WTC11 (cell line): ENCODE measurements around the gene CXCL3. TPM values are rescaled to one million over a fixed set of nuclear protein-coding genes. Genes with fewer than 3 reads are reported as not detected.

Experiments used
- ATAC-seq: fragments of 200-7000 bp; cut with Tn5 transposase; 2 replicates; pipeline ENCODE4 v1.10.0; 2021; ENCODE audit warnings: mild to moderate bottlenecking, moderate library complexity
- CTCF ChIA-PET: fragments of 300-600 bp; sonication (Branson Sonifier 250); formaldehyde crosslinking; loops from one replicate; lab custom pipeline; 2021; ENCODE audit warnings: antibody characterized with exemption; lab: Charles Lee
- POLR2A ChIA-PET: fragments of 350-600 bp; sonication (Branson Sonifier 250); formaldehyde crosslinking; loops from one replicate; lab custom pipeline; 2021; ENCODE audit warnings: antibody characterized with exemption; lab: Charles Lee
- DNase-seq: peaks from one replicate; pipeline ENCODE4 v3.0.0; 2021; ENCODE audit warnings: low spot score
- H3K27ac Mint-ChIP-seq: 2 replicates; pipeline ENCODE4 v1.8.0; 2021; ENCODE audit warnings: mixed read lengths
- H3K27me3 Mint-ChIP-seq: 2 replicates; pipeline ENCODE4 v1.8.0; 2021; ENCODE audit warnings: low read depth, mild to moderate bottlenecking, moderate library complexity, mixed read lengths
- H3K36me3 Mint-ChIP-seq: 2 replicates; pipeline ENCODE4 v1.8.0; 2021; ENCODE audit warnings: mixed read lengths
- H3K4me1 Mint-ChIP-seq: 2 replicates; pipeline ENCODE4 v1.8.0; 2022; ENCODE audit warnings: mixed read lengths
- H3K4me3 Mint-ChIP-seq: 2 replicates; pipeline ENCODE4 v1.8.0; 2021; ENCODE audit warnings: mild to moderate bottlenecking, moderate library complexity, mixed read lengths
- H3K9me3 Mint-ChIP-seq: 2 replicates; pipeline ENCODE4 v1.8.0; 2021; ENCODE audit warnings: mixed read lengths
- AFF4 ChIP-seq: sonication (generic); formaldehyde crosslinking; IDR thresholded peaks from 2 replicates; pipeline ENCODE4 v1.8.1; 2023; ENCODE audit warnings: mild to moderate bottlenecking, missing genetic modification reagents, borderline replicate concordance
- ARID4B ChIP-seq: sonication (generic); formaldehyde crosslinking; IDR thresholded peaks from 2 replicates; pipeline ENCODE4 v1.8.0; 2023; ENCODE audit warnings: missing genetic modification reagents, mild to moderate bottlenecking, borderline replicate concordance
- ATF3 ChIP-seq: sonication (generic); formaldehyde crosslinking; conservative IDR thresholded peaks from 2 replicates; pipeline ENCODE4 v1.8.1; 2022; ENCODE audit warnings: mild to moderate bottlenecking, missing genetic modification reagents
- E2F5 ChIP-seq: sonication (generic); formaldehyde crosslinking; IDR thresholded peaks from 2 replicates; pipeline ENCODE4 v1.8.1; 2022; ENCODE audit warnings: mild to moderate bottlenecking, moderate library complexity, missing genetic modification reagents
- ESRRA ChIP-seq: sonication (generic); formaldehyde crosslinking; IDR thresholded peaks from 2 replicates; pipeline ENCODE4 v1.8.1; 2022; ENCODE audit warnings: mild to moderate bottlenecking, missing genetic modification reagents, borderline replicate concordance
- KAT7 ChIP-seq: sonication (generic); formaldehyde crosslinking; IDR thresholded peaks from 2 replicates; pipeline ENCODE4 v1.8.1; 2023; ENCODE audit warnings: missing genetic modification reagents, mild to moderate bottlenecking, borderline replicate concordance
- NR1H2 ChIP-seq: sonication (generic); formaldehyde crosslinking; IDR thresholded peaks from 2 replicates; pipeline ENCODE4 v1.9.0; 2021; ENCODE audit warnings: mild to moderate bottlenecking, moderate library complexity, missing genetic modification reagents
- STAT6 ChIP-seq: sonication (generic); formaldehyde crosslinking; conservative IDR thresholded peaks from 2 replicates; pipeline ENCODE4 v1.8.1; 2023; ENCODE audit warnings: mild to moderate bottlenecking, low read depth, missing genetic modification reagents, moderate library complexity
- USF2 ChIP-seq: sonication (generic); formaldehyde crosslinking; IDR thresholded peaks from 2 replicates; pipeline ENCODE4 v1.8.1; 2023; ENCODE audit warnings: mild to moderate bottlenecking, missing genetic modification reagents, moderate library complexity
- ZMAT4 ChIP-seq: fragments of 250-450 bp; sonication (Bioruptor Pico); IDR thresholded peaks from 2 replicates; pipeline ENCODE4 v1.9.0; 2021; ENCODE audit warnings: mild to moderate bottlenecking
- ZNF232 ChIP-seq: sonication (generic); formaldehyde crosslinking; IDR thresholded peaks from 2 replicates; pipeline ENCODE4 v1.8.0; 2022; ENCODE audit warnings: mild to moderate bottlenecking, missing genetic modification reagents
- ZSCAN18 ChIP-seq: fragments of 250-450 bp; sonication (Bioruptor Pico); IDR thresholded peaks from 2 replicates; pipeline ENCODE4 v2.1.2; 2022; ENCODE audit warnings: mild to moderate bottlenecking, moderate library complexity
- total RNA-seq: library from RNA; stranded (reverse); gene quantifications from 3 replicates; pipeline ENCODE4 v1.2.3, GENCODE V29; 2021

The CXCL3 gene
- total RNA-seq, 1 experiment from 2014 or later, result 3.5 TPM

- TF ChIP-seq ZSCAN18 (CRISPR knock-in tag) (no peak), AFF4 (no peak)
Observed at GRCh38 chr4:74056114-74056857, 17.8 kb upstream of the CXCL3 start (continued).

- no peaks in the 10 kb centered on the region for H3K27me3 Mint-ChIP-seq
- POLR2A ChIA-PET, result no interaction called here
- peaks cover 23% of the 10 kb centered on the region for H3K4me1 Mint-ChIP-seq
- CTCF ChIA-PET, result interaction anchor here (0.7 to 1.5 kb wide), 6 partner anchors 10 to 321 kb away, joined by 3 to 9 read pairs (median 4); partner anchors contain the start of genes CXCL3 and CXCL5
- peaks cover 2% of the 10 kb centered on the region; the same call in 1 of the 2 replicates for H3K9me3 Mint-ChIP-seq
- no peak overlapping the region for H3K4me3 Mint-ChIP-seq
- H3K27ac Mint-ChIP-seq, result no peak overlapping the region
- peaks cover under 1% of the 10 kb centered on the region; the same call in 1 of the 2 replicates for H3K36me3 Mint-ChIP-seq
- no peak for DNase-seq
- no peak for ATAC-seq
- no peak for TF ChIP-seq E2F5 (CRISPR knock-in tag)
- no peak for TF ChIP-seq NR1H2 (CRISPR knock-in tag)
- TF ChIP-seq ATF3 (CRISPR knock-in tag), result no peak
- no peak for TF ChIP-seq KAT7 (CRISPR knock-in tag)
- no peak for TF ChIP-seq ZSCAN18 (CRISPR knock-in tag)
- TF ChIP-seq STAT6, result no peak
- no peak for TF ChIP-seq ZNF232 (CRISPR knock-in tag)
- no peak for TF ChIP-seq USF2
- no peak for TF ChIP-seq ZMAT4 (CRISPR knock-in tag)
- TF ChIP-seq ESRRA (CRISPR knock-in tag), result no peak
- no peak for TF ChIP-seq ARID4B (CRISPR knock-in tag)
Observed at GRCh38 chr4:74055498-74055897, 17.0 kb upstream of the CXCL3 start.
